ENCODE results near the gene SLC25A27. TPM values are rescaled to one million over a fixed set of nuclear protein-coding genes. Genes with fewer than 3 reads are reported as not detected.
A peak's percentile ranks its signal among the peaks of the same experiment; 100 is the strongest.
"Not testable (repeated sequence)": the region's sequence is repeated elsewhere in the genome, so short reads cannot be mapped to it uniquely, and the experiment has no call there.

Gene SLC25A27
- total RNA-seq, 1 donor from 2014 or later = 6.5 TPM

- TF ChIP-seq, protein P1, sequence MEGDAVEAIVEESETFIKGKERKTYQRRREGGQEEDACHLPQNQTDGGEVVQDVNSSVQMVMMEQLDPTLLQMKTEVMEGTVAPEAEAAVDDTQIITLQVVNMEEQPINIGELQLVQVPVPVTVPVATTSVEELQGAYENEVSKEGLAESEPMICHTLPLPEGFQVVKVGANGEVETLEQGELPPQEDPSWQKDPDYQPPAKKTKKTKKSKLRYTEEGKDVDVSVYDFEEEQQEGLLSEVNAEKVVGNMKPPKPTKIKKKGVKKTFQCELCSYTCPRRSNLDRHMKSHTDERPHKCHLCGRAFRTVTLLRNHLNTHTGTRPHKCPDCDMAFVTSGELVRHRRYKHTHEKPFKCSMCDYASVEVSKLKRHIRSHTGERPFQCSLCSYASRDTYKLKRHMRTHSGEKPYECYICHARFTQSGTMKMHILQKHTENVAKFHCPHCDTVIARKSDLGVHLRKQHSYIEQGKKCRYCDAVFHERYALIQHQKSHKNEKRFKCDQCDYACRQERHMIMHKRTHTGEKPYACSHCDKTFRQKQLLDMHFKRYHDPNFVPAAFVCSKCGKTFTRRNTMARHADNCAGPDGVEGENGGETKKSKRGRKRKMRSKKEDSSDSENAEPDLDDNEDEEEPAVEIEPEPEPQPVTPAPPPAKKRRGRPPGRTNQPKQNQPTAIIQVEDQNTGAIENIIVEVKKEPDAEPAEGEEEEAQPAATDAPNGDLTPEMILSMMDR (IDR thresholded peaks at IDR 0.05) = no peak
- no peaks in the 10 kb centered on the region for H3K9me3 Mint-ChIP-seq (ENCODE audit: low read depth)
- peaks cover 16% of the 10 kb centered on the region for H3K4me1 Mint-ChIP-seq (ENCODE audit: low read depth)
- no peak overlapping the region for H3K27ac Mint-ChIP-seq (ENCODE audit: unreplicated experiment)
- no peak overlapping the region for H3K4me3 Mint-ChIP-seq (ENCODE audit: unreplicated experiment)
- no peaks in the 10 kb centered on the region for H3K27me3 Mint-ChIP-seq (ENCODE audit: low read depth)
- no peak for DNase-seq (ENCODE audit: low spot score)
- no peaks in the 10 kb centered on the region for H3K36me3 Mint-ChIP-seq (ENCODE audit: low read depth)
These were observed 14.8 kb upstream of the SLC25A27 start for GRCh38 chr6:46637933-46638332.

DNA sequence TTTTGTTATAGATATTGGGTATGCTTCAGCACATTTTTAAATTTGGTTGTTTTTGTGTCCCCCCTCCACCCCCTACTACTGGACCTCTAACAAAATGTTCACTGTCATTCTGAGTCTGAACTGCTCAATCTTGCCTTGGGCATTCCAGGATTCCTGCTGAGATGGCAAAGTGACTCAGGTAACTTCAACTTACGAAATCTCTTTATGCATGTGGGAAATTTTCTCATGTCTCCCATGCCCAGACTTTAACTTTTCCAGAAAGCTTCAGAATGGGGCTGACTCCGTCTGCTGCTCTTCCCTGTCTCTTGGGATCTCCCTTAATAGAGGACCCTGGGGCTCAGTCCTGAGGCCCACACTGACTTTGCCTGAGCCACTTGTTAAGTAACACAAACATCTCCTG, 14.1 kb upstream of the SLC25A27 start:
- TF ChIP-seq, protein P1 (IDR thresholded peaks at IDR 0.05) = no peak
- Mint-ChIP-seq H3K27me3 (ENCODE audit: low read depth) (no peaks in the 10 kb centered on the region), H3K4me1 (ENCODE audit: low read depth) (peaks cover 16% of the 10 kb centered on the region), H3K9me3 (ENCODE audit: low read depth) (no peaks in the 10 kb centered on the region), H3K27ac (ENCODE audit: unreplicated experiment) (peak overlapping the region; percentile 57), H3K4me3 (ENCODE audit: unreplicated experiment) (no peak overlapping the region), H3K36me3 (ENCODE audit: low read depth) (no peaks in the 10 kb centered on the region)
- no peak for DNase-seq (ENCODE audit: low spot score)

GRCh38 chr6:46642928-46643751, 9.6 kb upstream of the SLC25A27 start:
- no peak overlapping the region for H3K27ac Mint-ChIP-seq (ENCODE audit: unreplicated experiment)
- H3K36me3 Mint-ChIP-seq (ENCODE audit: low read depth) = no peaks in the 10 kb centered on the region
- peaks cover 6% of the 10 kb centered on the region for H3K4me1 Mint-ChIP-seq (ENCODE audit: low read depth)
- H3K4me3 Mint-ChIP-seq (ENCODE audit: unreplicated experiment) = no peak overlapping the region
- no peaks in the 10 kb centered on the region for H3K27me3 Mint-ChIP-seq (ENCODE audit: low read depth)
- H3K9me3 Mint-ChIP-seq (ENCODE audit: low read depth) = peaks cover 7% of the 10 kb centered on the region
- no peak for DNase-seq (ENCODE audit: low spot score)
- TF ChIP-seq, protein P1 (IDR thresholded peaks at IDR 0.05) = no peak

- no peak for DNase-seq (ENCODE audit: low spot score)
- H3K4me3 Mint-ChIP-seq (ENCODE audit: unreplicated experiment) = no peak overlapping the region
- no peaks in the 10 kb centered on the region for H3K36me3 Mint-ChIP-seq (ENCODE audit: low read depth)
- no peaks in the 10 kb centered on the region for H3K4me1 Mint-ChIP-seq (ENCODE audit: low read depth)
- H3K27ac Mint-ChIP-seq (ENCODE audit: unreplicated experiment) = no peak overlapping the region
- H3K27me3 Mint-ChIP-seq (ENCODE audit: low read depth) = no peaks in the 10 kb centered on the region
- peaks cover 7% of the 10 kb centered on the region for H3K9me3 Mint-ChIP-seq (ENCODE audit: low read depth)
- TF ChIP-seq, protein P1 (IDR thresholded peaks at IDR 0.05) = no peak
These were observed 7.5 kb upstream of the SLC25A27 start for GRCh38 chr6:46645265-46645664.

DNA sequence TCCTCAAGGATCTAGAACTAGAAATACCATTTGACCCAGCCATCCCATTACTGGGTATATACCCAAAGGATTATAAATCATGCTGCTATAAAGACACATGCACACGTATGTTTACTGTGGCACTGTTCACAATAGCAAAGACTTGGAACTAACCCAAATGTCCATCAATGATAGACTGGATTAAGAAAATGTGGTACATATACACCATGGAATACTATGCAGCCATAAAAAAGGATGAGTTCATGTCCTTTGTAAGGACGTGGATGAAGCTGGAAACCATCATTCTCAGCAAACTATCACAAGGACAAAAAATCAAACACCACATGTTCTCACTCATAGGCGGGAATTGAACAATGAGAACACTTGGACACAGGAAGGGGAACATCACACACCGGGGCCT, 4.7 kb upstream of the SLC25A27 start:
- not testable (repeated sequence) for H3K9me3 Mint-ChIP-seq (ENCODE audit: low read depth); H3K27ac Mint-ChIP-seq (ENCODE audit: unreplicated experiment); H3K36me3 Mint-ChIP-seq (ENCODE audit: low read depth); DNase-seq (ENCODE audit: low spot score); H3K27me3 Mint-ChIP-seq (ENCODE audit: low read depth); H3K4me3 Mint-ChIP-seq (ENCODE audit: unreplicated experiment); H3K4me1 Mint-ChIP-seq (ENCODE audit: low read depth)
